ENCODE data around the gene GLOD4.
"Not testable (repeated sequence)": the region's sequence is repeated elsewhere in the genome, so short reads cannot be mapped to it uniquely, and the experiment has no call there.

GLOD4 gene

GRCh38 chr17:802481-802880 lies 20.4 kb upstream of the GLOD4 start:
- no peak for DNase-seq

DNA sequence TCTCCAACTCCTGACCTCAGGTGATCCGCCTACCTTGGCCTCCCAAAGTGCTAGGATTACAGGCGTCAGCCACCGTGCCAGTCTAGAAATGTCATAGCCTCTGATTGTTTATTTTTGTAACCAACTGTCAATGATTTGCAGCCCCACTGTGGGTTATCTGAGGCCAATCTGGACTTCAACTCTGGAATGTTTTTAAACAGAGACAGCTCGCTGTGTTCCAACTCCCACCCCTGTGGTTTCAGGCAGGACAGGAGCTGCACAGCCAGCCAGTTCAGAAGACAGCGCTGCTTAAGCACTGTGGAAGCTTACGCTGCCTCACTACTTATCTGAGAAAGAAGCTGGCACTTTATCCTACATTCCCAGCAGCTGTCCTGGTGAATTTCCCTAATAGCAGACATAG lies 19.6 kb upstream of the GLOD4 start:
- no peak for DNase-seq

GRCh38 chr17:800446-801242 lies 18.6 kb upstream of the GLOD4 start:
- DNase-seq, result no peak

- no peak for DNase-seq
Measured at GRCh38 chr17:799261-799660, 17.2 kb upstream of the GLOD4 start.

GRCh38 chr17:798246-798645 lies 16.2 kb upstream of the GLOD4 start:
- DNase-seq, result no peak

DNA sequence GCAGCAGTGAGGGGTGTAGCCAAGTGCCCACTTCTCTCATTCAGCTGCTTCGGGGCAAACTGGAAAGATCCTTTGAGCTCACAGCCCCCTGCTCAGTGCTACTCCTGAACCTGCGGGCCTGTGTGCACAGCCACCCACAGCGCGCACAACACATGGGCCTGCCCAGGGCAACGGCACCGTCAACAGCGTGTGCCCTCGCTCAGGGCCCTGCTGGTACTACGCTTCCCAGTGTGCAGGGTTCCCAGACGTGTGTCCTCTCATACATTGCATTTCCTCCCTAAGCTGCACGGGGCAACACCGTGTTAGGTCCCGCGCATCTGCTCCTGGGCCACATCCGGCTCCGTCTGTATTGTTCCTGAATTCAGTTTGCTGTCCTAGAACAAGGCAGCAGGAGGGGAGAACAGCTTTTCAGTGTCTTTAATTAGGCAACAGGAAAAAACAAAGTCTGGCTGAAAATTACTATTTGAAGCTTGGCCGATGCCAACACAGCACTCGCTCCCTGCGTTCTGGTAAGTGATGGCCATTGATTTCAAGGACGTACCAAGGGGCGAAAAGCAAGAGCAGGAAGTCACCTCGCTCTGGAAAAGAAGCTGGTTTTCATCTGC lies 15.3 kb upstream of the GLOD4 start:
- DNase-seq, result no peak

GRCh38 chr17:796609-797008 lies 14.5 kb upstream of the GLOD4 start:
- DNase-seq, result no peak

DNA sequence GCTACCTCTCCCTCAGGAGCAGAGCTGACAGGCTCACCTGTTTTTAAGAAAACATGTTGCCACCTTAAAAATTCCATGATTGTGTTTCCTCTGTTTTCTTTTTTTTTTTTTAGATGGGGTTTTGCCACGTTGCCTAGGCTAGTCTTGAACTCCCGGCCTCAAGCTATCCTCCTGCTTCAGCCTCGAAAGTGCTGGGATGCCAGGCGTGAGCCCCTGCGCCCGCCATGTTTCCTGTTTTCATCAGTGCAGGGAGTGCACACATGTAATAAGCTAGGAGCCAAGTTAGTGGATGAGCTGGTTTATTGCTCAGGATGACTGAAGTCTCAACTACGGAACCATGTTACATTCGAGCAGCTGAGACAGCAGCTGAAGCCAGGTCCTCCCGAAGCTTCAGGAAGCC lies 13.6 kb upstream of the GLOD4 start:
- no peak for DNase-seq

DNA sequence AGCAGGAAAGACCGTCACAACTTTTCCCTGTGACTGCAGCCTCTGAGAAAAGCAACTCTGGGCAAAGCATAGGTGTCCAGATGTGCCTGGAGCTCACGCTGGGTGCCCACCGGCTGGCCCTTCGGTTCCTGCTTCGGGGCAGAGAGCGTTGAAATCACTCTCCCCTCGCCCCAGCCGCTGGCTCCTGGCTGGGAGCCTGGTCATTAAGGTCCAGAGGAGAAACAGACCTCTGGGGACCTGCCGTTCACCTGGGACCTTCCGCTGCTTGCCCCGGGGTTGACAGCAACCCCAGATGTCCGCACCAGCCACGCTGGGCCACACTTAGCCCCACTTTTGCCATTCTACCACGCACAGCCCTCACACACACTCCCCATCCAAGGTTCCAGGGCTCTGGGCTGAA lies 13.2 kb upstream of the GLOD4 start:
- no peak for DNase-seq

- DNase-seq, result peak; percentile 78 to 90
Measured at GRCh38 chr17:794876-795275, 12.8 kb upstream of the GLOD4 start.

GRCh38 chr17:792277-792676 lies 10.2 kb upstream of the GLOD4 start:
- DNase-seq, result no peak

DNA sequence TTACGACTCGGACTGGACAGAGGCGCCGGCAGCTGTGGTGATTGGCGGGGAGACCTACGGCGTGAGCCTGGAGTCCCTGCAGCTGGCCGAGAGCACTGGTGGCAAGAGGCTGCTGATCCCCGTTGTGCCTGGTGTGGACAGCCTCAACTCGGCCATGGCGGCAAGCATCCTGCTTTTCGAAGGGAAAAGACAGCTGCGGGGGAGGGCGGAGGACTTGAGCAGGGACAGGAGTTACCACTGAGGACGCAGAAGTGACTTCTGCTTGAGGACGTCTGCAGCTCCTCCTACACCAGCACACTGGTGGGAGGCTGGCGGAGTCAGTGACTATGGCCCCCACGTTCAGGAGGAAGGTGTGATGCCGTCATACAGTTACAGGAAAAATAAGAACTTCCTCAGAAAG lies 9.7 kb upstream of the GLOD4 start:
- DNase-seq, result no peak

DNA sequence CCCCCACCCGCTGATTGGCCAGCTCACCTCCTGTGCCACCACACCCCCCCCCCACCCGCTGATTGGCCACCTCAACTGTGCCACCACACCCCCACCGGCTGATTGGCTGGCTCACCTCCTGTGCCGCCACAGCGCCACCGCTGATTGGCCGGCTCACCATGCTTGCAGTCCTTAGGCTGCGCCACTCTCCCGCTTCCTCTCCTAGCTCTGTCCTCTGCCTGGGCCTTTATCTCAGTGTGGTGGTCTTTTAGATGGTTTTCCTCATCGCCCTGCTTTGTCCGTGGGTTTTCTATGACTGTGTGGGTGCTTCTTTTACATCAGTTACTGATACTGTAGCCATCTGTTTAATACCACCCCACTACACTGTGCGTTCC lies 8.8 kb upstream of the GLOD4 start:
- DNase-seq, result not testable (repeated sequence)

GRCh38 chr17:789931-790873 lies 8.1 kb upstream of the GLOD4 start:
- not testable (repeated sequence) for DNase-seq

GRCh38 chr17:789160-789840 lies 7.2 kb upstream of the GLOD4 start:
- DNase-seq, result no peak

DNA sequence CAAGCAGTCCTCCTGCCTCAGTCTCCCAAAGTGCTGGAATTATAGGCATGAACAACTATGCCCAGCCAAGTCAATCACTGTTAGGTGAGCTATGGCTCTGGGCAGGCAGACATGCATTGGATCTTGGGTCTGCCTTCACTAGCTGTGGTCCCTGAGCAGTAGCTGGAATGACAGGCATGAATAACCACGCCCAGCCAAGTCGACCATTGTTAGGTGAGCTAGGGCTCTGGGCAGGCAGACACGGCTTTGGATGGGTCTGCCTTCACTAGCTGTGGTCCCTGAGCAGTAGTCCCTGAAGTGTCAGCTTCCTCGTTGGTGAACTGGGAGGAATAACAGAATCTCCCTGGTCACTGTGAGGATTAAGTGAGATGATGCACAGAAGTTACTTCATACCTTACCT lies 6.5 kb upstream of the GLOD4 start:
- no peak for DNase-seq

- no peak for DNase-seq
Measured at GRCh38 chr17:787641-788221, 5.7 kb upstream of the GLOD4 start.

DNA sequence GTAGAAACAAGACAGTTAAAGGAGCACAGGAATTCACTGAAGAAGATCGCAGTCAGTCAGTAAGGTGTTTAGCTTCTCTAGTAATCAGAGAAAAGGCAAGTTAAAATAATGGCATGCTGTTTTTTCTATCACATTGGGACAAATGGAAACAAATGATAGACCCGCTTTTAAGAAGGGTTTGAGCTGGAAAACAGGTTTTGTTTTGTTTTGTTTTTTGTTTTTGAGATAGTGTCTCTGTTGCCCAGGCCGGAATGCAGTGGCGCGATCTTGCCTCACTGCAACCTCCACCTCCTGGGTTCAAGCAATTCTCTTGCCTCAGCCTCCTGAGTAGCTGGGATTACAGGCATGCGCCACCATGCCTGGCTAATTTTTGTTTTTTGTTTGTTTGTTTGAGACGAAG lies 3.8 kb upstream of the GLOD4 start:
- not testable (repeated sequence) for DNase-seq

- no peak for DNase-seq
Measured at GRCh38 chr17:784143-784542, 2.1 kb upstream of the GLOD4 start.

DNA sequence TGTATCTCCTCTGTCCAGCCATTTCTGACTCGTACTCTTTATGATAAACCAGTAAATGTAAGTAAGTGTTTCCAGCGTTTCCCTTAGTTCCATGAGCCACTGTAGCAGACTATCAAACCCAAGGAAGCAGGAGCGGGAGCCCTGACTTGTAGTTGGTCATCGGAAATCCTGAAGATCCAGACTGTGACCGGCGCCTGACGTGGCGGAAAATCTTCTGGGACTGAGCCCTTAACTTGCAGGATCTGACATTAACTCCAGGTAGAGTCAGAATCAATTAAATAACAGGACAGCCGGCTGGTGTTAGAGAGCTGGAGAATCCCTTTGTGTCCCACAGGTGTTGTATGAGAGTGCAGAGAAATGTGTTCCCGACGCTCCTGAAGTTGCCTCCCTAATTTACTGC lies 4.0 kb downstream of the GLOD4 start:
- no peak for DNase-seq

DNA sequence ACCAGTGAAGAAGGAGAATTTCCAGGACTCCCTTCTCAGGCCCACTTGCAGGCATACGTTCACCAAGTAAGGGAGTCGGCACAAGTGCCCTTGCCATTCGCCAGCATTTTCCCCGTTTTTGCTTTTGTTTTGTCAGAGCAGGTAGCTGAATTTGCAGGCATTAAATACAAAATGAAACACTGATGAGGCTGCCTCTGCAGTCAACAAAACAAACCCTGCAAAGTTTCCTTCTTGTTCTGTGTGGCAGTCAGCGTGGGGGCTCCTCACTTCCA lies 7.8 kb downstream of the GLOD4 start:
- DNase-seq, result no peak

- no peak for DNase-seq
Measured at GRCh38 chr17:773467-774312, 8.4 kb downstream of the GLOD4 start.
